Effector memory CD4-positive, alpha-beta T cell (primary cell): ENCODE measurements around the gene QPCTL.
"Not testable (repeated sequence)": the region's sequence is repeated elsewhere in the genome, so short reads cannot be mapped to it uniquely, and the experiment has no call there.

Source experiments
- DNase-seq, 3 donors: peaks; one replicate each; pipeline ENCODE4 v3.0.0-alpha.2; 2020
- H3K27ac ChIP-seq: 2 replicates; pipeline ENCODE4 v1.7.0; 2013; ENCODE audit warnings: mild to moderate bottlenecking, low read length, moderate library complexity; ENCODE audit not compliant: insufficient read depth, poor library complexity, severe bottlenecking
- H3K27me3 ChIP-seq: replicated peaks from 2 replicates; pipeline ENCODE4 v1.7.0; 2013; ENCODE audit warnings: mild to moderate bottlenecking, low read length; ENCODE audit not compliant: insufficient read depth, control insufficient read depth, poor library complexity, severe bottlenecking
- H3K36me3 ChIP-seq: 2 replicates; pipeline ENCODE4 v1.7.0; 2013; ENCODE audit warnings: mild to moderate bottlenecking, low read length, moderate library complexity; ENCODE audit not compliant: control insufficient read depth, insufficient read depth
- H3K4me1 ChIP-seq: 2 replicates; pipeline ENCODE4 v1.7.0; 2013; ENCODE audit warnings: low read length, mild to moderate bottlenecking; ENCODE audit not compliant: control insufficient read depth, insufficient read depth, poor library complexity, severe bottlenecking
- H3K4me3 ChIP-seq: 2 replicates; pipeline ENCODE4 v1.7.0; 2013; ENCODE audit warnings: low read length, low read depth, mild to moderate bottlenecking; ENCODE audit not compliant: insufficient read depth, poor library complexity, severe bottlenecking
- H3K9me3 ChIP-seq: 2 replicates; pipeline ENCODE4 v1.7.0; 2013; ENCODE audit warnings: mild to moderate bottlenecking, low read length, moderate library complexity; ENCODE audit not compliant: control insufficient read depth

The QPCTL gene

GRCh38 chr19:45717131-45717982 lies 24.9 kb downstream of the QPCTL start:
- H3K9me3 ChIP-seq, result no peaks in the 10 kb centered on the region
- peak overlapping the region; percentile 79 for H3K27ac ChIP-seq
- H3K4me3 ChIP-seq, result peak overlapping the region; percentile 83
- H3K36me3 ChIP-seq, result peaks cover 8% of the 10 kb centered on the region
- DNase-seq, result peak; percentile 95 to 98 (median 97)
- H3K27me3 ChIP-seq, result no peaks in the 10 kb centered on the region
- peaks cover 19% of the 10 kb centered on the region for H3K4me1 ChIP-seq

GRCh38 chr19:45717983-45718650 lies 25.7 kb downstream of the QPCTL start:
- Histone ChIP-seq H3K36me3 (peaks cover under 1% of the 10 kb centered on the region), H3K4me3 (peak overlapping the region; percentile 46), H3K9me3 (no peaks in the 10 kb centered on the region), H3K27ac (peak overlapping the region; percentile 79), H3K27me3 (no peaks in the 10 kb centered on the region), H3K4me1 (peaks cover 19% of the 10 kb centered on the region)
- no peak for DNase-seq

GRCh38 chr19:45720065-45720464 lies 27.6 kb downstream of the QPCTL start:
- not testable (repeated sequence) for H3K27ac ChIP-seq, H3K27me3 ChIP-seq, H3K36me3 ChIP-seq, H3K9me3 ChIP-seq, DNase-seq, H3K4me3 ChIP-seq
- peaks cover 19% of the 10 kb centered on the region for H3K4me1 ChIP-seq

- not testable (repeated sequence) for DNase-seq, H3K9me3 ChIP-seq, H3K36me3 ChIP-seq, H3K4me3 ChIP-seq, H3K27ac ChIP-seq, H3K27me3 ChIP-seq
- peaks cover 12% of the 10 kb centered on the region for H3K4me1 ChIP-seq
These were observed 36.2 kb downstream of the QPCTL start for GRCh38 chr19:45728683-45729082.

- H3K4me3 ChIP-seq, result peak overlapping the region; percentile 81
- no peaks in the 10 kb centered on the region for H3K9me3 ChIP-seq
- H3K4me1 ChIP-seq, result peaks cover 12% of the 10 kb centered on the region
- H3K36me3 ChIP-seq, result no peaks in the 10 kb centered on the region
- H3K27ac ChIP-seq, result peak overlapping the region; percentile 81
- DNase-seq, result no peak
- H3K27me3 ChIP-seq, result no peaks in the 10 kb centered on the region
These were observed 37.4 kb downstream of the QPCTL start for GRCh38 chr19:45729800-45730290.

- Histone ChIP-seq H3K4me3 (peak within 1 kb of the TSS; percentile 81), H3K27me3 (no peaks in the 10 kb centered on the region), H3K36me3 (no peaks in the 10 kb centered on the region), H3K4me1 (peaks cover 12% of the 10 kb centered on the region), H3K27ac (peak within 1 kb of the TSS; percentile 81), H3K9me3 (no peaks in the 10 kb centered on the region)
- DNase-seq, result peak; percentile 84 to 92 (median 92)
These were observed 38.2 kb downstream of the QPCTL start, which contains the start of gene FBXO46 for GRCh38 chr19:45730368-45731288. Gene FBXO46 (minus strand): TSS chr19:45730896. CDS start chr19:45713495, 17,401 bp downstream.

- H3K27ac ChIP-seq, result no peak within 1 kb of the TSS
- no peaks in the 10 kb centered on the region for H3K27me3 ChIP-seq
- peaks cover 12% of the 10 kb centered on the region for H3K4me1 ChIP-seq
- H3K9me3 ChIP-seq, result no peaks in the 10 kb centered on the region
- DNase-seq, result no peak
- no peaks in the 10 kb centered on the region for H3K36me3 ChIP-seq
- H3K4me3 ChIP-seq, result no peak within 1 kb of the TSS
These were observed 40.8 kb downstream of the QPCTL start, which contains the start of gene MEIOSIN for GRCh38 chr19:45733160-45733810. Gene MEIOSIN (plus strand): TSS chr19:45733439. CDS start chr19:45735377, 1,938 bp downstream.

GRCh38 chr19:45739498-45740439 lies 47.3 kb downstream of the QPCTL start:
- H3K9me3 ChIP-seq, result no peaks in the 10 kb centered on the region
- H3K27ac ChIP-seq, result no peak overlapping the region
- no peaks in the 10 kb centered on the region for H3K27me3 ChIP-seq
- no peaks in the 10 kb centered on the region for H3K36me3 ChIP-seq
- no peak for DNase-seq
- no peaks in the 10 kb centered on the region for H3K4me1 ChIP-seq
- no peak overlapping the region for H3K4me3 ChIP-seq
